K562 (cell line): ENCODE measurements around the gene ZNF180.

ENCODE experiments used
- ARNT ChIP-seq, 2 experiments: fragments of 450-650 bp; IDR thresholded peaks; 2 replicates each; pipeline ENCODE4 v1.6.1; 2016; ENCODE audit warnings: mild to moderate bottlenecking in 1 of 2
- BRD4 ChIP-seq: fragments of 200-600 bp; sonication (generic); IDR thresholded peaks from 2 replicates; pipeline ENCODE4 v1.6.1; 2017; ENCODE audit warnings: inconsistent platforms
- MYBL2 ChIP-seq, 2 experiments: fragments of 450-650 bp in 1 of 2; sonication (generic) in 1 of 2; formaldehyde crosslinking in 1 of 2; IDR thresholded peaks; 2 replicates each; pipeline versions ENCODE4 v1.6.1 to v1.8.1; 2017 to 2022; ENCODE audit warnings: borderline replicate concordance in 1 of 2, inconsistent platforms in 1 of 2, low read depth in 1 of 2, mild to moderate bottlenecking in 1 of 2, missing genetic modification reagents in 1 of 2, moderate library complexity in 1 of 2
- POLR2AphosphoS5 ChIP-seq: IDR thresholded peaks from 2 replicates; pipeline ENCODE4 v1.6.1; 2011; ENCODE audit warnings: mild to moderate bottlenecking, low read depth, low read length, moderate library complexity; ENCODE audit not compliant: control insufficient read depth, insufficient read depth
- RCOR1 ChIP-seq, 2 experiments: IDR thresholded peaks; 2 replicates each; pipeline ENCODE4 v1.6.1; 2012; ENCODE audit warnings: low read depth in 2 of 2, low read length in 2 of 2, borderline replicate concordance in 1 of 2, improper control_type of control experiment in 1 of 2
- STAT5B ChIP-seq: fragments of 250-450 bp; sonication (Bioruptor Pico); IDR thresholded peaks from 2 replicates; pipeline ENCODE4 v1.8.0; 2021; ENCODE audit warnings: mild to moderate bottlenecking, inconsistent platforms
- ZNF274 ChIP-seq: IDR thresholded peaks from 2 replicates; pipeline ENCODE4 v1.6.1; 2011; ENCODE audit warnings: low read depth, mild to moderate bottlenecking, low read length, moderate library complexity, borderline replicate concordance
- TF ChIP-seq, protein P1 (sequence below), 3 experiments: fragments of 200-800 bp in 1 of 3; fragments of 250-450 bp in 1 of 3; fragments of 450-650 bp in 1 of 3; sonication (Bioruptor Pico) in 1 of 3; sonication (Bioruptor generic) in 1 of 3; formaldehyde crosslinking in 1 of 3; IDR thresholded peaks; 2 replicates each; pipeline versions ENCODE4 v1.6.1 to v1.8.0; 2016 to 2022; ENCODE audit warnings: mild to moderate bottlenecking in 2 of 3, missing genetic modification characterization in 2 of 3, missing compliant biosample characterization in 1 of 3, moderate library complexity in 1 of 3

DNA sequence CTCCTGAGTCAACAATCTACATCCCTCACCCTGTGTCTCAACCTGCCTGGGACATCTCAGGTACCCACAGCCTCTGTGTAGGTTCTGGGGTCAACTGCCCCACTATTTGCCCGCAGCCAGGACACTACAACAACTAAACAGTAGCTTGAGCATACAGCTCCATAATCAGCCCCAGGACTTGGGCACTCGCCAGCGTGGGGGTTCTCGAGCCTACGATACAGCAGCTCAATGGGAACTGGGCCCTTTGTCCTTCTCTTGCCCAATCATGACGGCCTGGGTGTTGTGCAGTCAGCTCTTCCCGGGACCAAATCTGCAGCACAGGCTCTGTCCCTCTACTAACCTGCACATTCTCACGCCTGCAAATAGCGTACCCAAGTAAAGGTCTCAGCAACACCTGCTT is 1.3 kb downstream of the ZNF180 start:
- no peak for TF ChIP-seq POLR2AphosphoS5
- TF ChIP-seq STAT5B (CRISPR knock-in tag) = no peak
- no peak for TF ChIP-seq RCOR1 (IDR thresholded peaks at IDR 0.05; ENCODE audit: borderline replicate concordance in 1 of 2, low read depth in 2 of 2, low read length in 2 of 2)
- TF ChIP-seq BRD4 = no peak
- TF ChIP-seq MYBL2 (IDR thresholded peaks at IDR 0.05; ENCODE audit: low read depth) = no peak
- no peak for TF ChIP-seq MYBL2 (CRISPR knock-in tag; IDR thresholded peaks at IDR 0.05; ENCODE audit: borderline replicate concordance)
- no peak for TF ChIP-seq ZNF274
- TF ChIP-seq ARNT (IDR thresholded peaks at IDR 0.05) = no peak
- TF ChIP-seq, protein P1, sequence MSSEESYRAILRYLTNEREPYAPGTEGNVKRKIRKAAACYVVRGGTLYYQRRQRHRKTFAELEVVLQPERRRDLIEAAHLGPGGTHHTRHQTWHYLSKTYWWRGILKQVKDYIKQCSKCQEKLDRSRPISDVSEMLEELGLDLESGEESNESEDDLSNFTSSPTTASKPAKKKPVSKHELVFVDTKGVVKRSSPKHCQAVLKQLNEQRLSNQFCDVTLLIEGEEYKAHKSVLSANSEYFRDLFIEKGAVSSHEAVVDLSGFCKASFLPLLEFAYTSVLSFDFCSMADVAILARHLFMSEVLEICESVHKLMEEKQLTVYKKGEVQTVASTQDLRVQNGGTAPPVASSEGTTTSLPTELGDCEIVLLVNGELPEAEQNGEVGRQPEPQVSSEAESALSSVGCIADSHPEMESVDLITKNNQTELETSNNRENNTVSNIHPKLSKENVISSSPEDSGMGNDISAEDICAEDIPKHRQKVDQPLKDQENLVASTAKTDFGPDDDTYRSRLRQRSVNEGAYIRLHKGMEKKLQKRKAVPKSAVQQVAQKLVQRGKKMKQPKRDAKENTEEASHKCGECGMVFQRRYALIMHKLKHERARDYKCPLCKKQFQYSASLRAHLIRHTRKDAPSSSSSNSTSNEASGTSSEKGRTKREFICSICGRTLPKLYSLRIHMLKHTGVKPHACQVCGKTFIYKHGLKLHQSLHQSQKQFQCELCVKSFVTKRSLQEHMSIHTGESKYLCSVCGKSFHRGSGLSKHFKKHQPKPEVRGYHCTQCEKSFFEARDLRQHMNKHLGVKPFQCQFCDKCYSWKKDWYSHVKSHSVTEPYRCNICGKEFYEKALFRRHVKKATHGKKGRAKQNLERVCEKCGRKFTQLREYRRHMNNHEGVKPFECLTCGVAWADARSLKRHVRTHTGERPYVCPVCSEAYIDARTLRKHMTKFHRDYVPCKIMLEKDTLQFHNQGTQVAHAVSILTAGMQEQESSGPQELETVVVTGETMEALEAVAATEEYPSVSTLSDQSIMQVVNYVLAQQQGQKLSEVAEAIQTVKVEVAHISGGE (CRISPR knock-in tag; IDR thresholded peaks at IDR 0.05) = no peak
